ENCODE measurements around the gene RPP21.

GRCh38 chr6:30348957-30349356 is 4.0 kb downstream of the RPP21 start:
- TF ChIP-seq, protein P1, sequence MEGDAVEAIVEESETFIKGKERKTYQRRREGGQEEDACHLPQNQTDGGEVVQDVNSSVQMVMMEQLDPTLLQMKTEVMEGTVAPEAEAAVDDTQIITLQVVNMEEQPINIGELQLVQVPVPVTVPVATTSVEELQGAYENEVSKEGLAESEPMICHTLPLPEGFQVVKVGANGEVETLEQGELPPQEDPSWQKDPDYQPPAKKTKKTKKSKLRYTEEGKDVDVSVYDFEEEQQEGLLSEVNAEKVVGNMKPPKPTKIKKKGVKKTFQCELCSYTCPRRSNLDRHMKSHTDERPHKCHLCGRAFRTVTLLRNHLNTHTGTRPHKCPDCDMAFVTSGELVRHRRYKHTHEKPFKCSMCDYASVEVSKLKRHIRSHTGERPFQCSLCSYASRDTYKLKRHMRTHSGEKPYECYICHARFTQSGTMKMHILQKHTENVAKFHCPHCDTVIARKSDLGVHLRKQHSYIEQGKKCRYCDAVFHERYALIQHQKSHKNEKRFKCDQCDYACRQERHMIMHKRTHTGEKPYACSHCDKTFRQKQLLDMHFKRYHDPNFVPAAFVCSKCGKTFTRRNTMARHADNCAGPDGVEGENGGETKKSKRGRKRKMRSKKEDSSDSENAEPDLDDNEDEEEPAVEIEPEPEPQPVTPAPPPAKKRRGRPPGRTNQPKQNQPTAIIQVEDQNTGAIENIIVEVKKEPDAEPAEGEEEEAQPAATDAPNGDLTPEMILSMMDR (IDR thresholded peaks at IDR 0.05): no peak
- TF ChIP-seq POLR2AphosphoS5 (IDR thresholded peaks at IDR 0.05) (no peak), POLR2A (IDR thresholded peaks at IDR 0.05; ENCODE audit: low read depth) (no peak)

Data from esophagus muscularis mucosa (tissue), 3 donors.